ENCODE results near the gene CCKAR. TPM values are rescaled to one million over a fixed set of nuclear protein-coding genes. Genes with fewer than 3 reads are reported as not detected.
A peak's percentile ranks its signal among the peaks of the same experiment; 100 is the strongest.

CCKAR gene
- total RNA-seq, 1 donor from 2014 or later: not detected

DNA sequence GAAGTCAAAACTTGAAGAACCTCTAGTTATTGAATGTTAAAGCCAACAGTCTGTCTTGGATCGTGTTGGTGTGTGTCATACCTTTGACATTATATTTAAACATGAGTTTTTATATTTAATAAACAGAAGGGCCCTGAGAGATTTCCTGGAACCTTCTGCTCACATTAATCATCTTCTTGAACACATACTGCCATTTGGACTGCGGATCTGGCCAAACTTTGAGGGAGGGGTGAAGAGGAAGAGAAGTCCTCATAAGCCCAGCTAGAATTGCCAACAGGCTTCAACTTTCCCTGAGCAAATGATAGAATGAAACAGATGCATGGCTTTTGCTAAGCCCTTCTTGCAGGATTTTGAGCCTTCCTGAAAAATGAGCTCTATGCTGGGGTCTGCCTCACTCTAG is 27.4 kb downstream of the CCKAR start:
- DNase-seq (ENCODE audit: low read depth): no peak
- H3K4me3 ChIP-seq (ENCODE audit: low read depth, low read length): no peak overlapping the region
- TF ChIP-seq, protein P1, sequence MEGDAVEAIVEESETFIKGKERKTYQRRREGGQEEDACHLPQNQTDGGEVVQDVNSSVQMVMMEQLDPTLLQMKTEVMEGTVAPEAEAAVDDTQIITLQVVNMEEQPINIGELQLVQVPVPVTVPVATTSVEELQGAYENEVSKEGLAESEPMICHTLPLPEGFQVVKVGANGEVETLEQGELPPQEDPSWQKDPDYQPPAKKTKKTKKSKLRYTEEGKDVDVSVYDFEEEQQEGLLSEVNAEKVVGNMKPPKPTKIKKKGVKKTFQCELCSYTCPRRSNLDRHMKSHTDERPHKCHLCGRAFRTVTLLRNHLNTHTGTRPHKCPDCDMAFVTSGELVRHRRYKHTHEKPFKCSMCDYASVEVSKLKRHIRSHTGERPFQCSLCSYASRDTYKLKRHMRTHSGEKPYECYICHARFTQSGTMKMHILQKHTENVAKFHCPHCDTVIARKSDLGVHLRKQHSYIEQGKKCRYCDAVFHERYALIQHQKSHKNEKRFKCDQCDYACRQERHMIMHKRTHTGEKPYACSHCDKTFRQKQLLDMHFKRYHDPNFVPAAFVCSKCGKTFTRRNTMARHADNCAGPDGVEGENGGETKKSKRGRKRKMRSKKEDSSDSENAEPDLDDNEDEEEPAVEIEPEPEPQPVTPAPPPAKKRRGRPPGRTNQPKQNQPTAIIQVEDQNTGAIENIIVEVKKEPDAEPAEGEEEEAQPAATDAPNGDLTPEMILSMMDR (conservative IDR thresholded peaks at IDR 0.05; ENCODE audit: low read depth, low read length): no peak

DNA sequence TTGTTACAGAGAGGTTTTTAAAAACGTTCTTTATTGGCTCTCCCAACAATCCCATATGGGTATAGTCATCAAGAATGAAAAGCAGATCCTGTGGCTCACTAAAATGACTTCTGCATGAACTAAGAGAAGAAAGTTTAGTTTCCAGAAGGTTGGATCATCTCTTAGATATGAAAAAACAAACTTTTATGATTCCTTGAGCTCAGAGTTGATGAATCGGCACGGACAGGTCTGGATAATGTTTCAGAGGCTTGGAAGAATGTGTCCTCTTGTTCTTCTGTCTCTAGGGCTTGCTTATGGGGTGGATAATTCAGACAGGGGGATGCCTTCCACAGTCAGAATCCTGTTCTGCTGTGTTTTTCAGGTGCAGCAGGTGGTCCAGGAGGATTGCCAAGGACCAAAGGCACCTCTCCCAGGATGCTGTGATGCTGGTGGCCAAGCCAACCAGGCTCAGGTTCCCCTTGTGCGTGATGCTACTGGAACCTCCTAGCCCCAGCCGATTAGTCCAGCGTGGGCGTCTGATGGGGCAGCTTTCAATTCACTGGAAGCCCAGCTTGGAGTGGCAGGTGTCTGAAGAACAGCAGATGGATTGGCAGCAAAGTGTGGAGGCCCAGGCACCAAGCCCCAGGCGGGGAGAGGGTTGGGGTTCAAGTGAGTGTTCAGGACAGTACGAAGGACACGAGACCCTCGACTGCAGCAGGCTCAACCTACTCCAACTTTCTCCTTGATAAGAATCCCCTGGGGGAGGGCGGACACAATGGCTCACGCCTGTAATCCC is 30.3 kb downstream of the CCKAR start:
- TF ChIP-seq, protein P1 (conservative IDR thresholded peaks at IDR 0.05; ENCODE audit: low read depth, low read length): no peak
- no peak for DNase-seq (ENCODE audit: low read depth)

DNA sequence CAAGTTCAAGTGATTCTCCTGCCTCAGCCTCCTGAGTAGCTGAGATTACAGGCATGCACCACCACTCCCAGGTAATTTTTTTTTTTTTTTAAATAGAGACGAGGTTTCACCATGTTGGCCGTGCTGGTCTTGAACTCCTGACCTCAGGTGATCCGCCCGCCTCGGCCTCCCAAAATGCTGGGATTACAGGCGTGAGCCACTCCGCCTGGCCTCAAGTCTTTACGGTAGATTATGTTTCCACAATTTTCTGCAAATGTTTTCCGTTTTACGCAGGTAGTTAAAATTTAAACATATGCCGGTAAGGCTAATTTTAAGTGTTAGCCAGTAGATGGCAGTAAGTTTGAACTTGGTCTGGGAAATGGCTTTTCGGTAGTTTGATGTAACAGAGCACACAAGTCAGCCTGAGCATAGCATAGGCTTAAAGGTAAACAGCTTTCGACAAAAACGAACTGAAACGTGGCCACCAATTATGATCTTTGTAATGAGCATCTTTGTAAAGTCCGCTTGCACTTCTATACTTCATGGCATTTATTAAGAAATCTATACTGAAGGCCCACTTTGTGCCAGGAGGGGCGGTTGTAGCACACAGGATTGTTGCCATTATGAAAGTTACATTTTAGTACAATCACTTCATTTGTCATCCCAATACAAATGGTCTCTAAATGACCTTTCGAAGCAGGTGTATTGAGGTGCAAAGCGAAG is 31.1 kb downstream of the CCKAR start:
- TF ChIP-seq, protein P1 (conservative IDR thresholded peaks at IDR 0.05; ENCODE audit: low read depth, low read length): peak; percentile 70
- DNase-seq (ENCODE audit: low read depth): peak; percentile 40
- peak overlapping the region; percentile 42 for H3K4me3 ChIP-seq (ENCODE audit: low read depth, low read length)

More for the DNA sequence above, 30.3 kb downstream of the CCKAR start:
- H3K4me3 ChIP-seq (ENCODE audit: low read depth, low read length): no peak overlapping the region

DNA sequence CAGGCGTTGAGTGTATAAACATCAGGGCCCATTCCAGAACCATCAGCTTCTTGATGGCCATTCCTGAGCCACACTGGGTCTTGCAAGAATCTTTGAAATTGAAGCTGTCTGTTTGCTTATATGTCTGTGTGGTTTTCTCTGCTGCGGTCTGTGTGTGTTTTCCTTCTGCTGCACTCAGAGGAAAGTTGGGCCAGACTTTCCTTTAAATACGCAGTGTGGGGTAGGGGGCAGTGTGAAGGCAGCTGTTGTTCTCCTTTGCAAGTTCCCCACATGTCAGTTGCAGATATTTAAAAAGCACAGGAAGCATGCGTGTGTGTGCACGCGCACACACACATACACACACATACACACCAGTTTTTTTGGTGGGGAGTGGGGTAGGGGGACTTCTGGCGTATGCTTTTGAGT is 32.1 kb downstream of the CCKAR start:
- no peak for DNase-seq (ENCODE audit: low read depth)
- no peak overlapping the region for H3K4me3 ChIP-seq (ENCODE audit: low read depth, low read length)
- TF ChIP-seq, protein P1 (conservative IDR thresholded peaks at IDR 0.05; ENCODE audit: low read depth, low read length): no peak

DNA sequence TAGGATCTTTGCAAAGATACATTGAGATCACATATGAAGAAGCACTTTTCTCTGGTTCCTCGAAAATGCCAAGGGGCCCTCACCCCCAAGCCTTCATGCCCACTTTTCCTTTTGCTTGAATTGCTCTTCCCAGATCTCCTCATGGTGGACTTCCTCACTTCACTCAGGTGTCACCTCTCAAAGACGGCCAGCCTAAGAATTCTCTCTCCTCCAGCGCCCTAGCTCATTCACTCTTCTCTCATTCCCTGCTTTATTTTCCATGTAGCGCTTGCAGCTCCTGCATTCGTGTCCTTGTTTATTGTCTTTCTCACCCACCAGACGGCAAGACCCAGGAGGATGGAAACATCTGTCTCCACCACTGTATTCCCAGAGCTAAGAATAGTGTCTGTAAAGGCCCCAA is 32.9 kb downstream of the CCKAR start:
- H3K4me3 ChIP-seq (ENCODE audit: low read depth, low read length): no peak overlapping the region
- TF ChIP-seq, protein P1 (conservative IDR thresholded peaks at IDR 0.05; ENCODE audit: low read depth, low read length): no peak
- no peak for DNase-seq (ENCODE audit: low read depth)

DNA sequence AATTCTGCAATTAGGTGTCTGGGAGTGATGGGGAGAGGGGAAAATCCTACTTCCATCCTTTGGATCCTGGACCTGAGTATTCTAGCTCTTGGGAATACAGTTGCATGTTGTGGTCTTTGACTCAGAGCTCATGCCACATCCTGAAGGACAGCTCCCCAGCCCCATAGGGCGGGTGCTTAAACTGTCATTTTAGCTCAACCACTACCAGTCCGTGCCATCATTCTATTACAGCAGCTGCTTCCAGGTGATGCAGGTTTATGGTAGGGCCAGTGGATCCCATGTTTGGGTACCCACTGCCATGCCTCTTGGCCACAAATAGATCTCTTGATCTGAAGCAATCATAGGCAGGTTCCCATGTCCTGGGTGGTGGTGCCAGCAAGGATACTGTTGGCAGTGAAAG is 34.7 kb downstream of the CCKAR start:
- TF ChIP-seq, protein P1 (conservative IDR thresholded peaks at IDR 0.05; ENCODE audit: low read depth, low read length): no peak
- DNase-seq (ENCODE audit: low read depth): no peak
- H3K4me3 ChIP-seq (ENCODE audit: low read depth, low read length): no peak overlapping the region

Data from epithelial cell of proximal tubule (primary cell).